Naive thymus-derived CD8-positive, alpha-beta T cell (primary cell): Measurements from ENCODE around the gene PP2D1. TPM values are rescaled to one million over a fixed set of nuclear protein-coding genes. Genes with fewer than 3 reads are reported as not detected.

Experiments used
- polyA plus RNA-seq, 3 donors: library from polyadenylated mRNA; unstranded; fragments of 300-500 nt; fragmentation: Illumina TruSeq; gene quantifications; one replicate each; pipeline ENCODE4 v1.2.3, GENCODE V29; 2021
- total RNA-seq, 8 experiments: library from RNA in 2 of 8; stranded (reverse) in 2 of 8; gene quantifications; one replicate each; pipeline ENCODE4 v1.2.3 and lab custom pipeline; 2021 to 2026

The PP2D1 gene
- total and polyA plus RNA-seq, 5 experiments from 2014 or later, result 0.33 to 0.98 (median 0.34) TPM; not detected in 2

Other genes with a start within 250 kb of the PP2D1 start
- 1 to 10 TPM in 1 of 2 experiments, under 1 TPM in 1; 0.78 to 3.2 TPM for gene EFHB, start 78.0 kb downstream of the PP2D1 start, total RNA-seq
- gene EFHB, start 78.0 kb downstream of the PP2D1 start, polyA plus RNA-seq, result 1 to 10 TPM in 1 of 3 donors, under 1 TPM in 2; 0.14 to 1.5 (median 0.61) TPM
- 10 to 100 TPM; 73.1 to 79.4 TPM for gene RAB5A, start 65.2 kb downstream of the PP2D1 start, total RNA-seq
- 10 to 100 TPM; 23.9 to 31.2 (median 27.5) TPM for gene RAB5A, start 65.2 kb downstream of the PP2D1 start, polyA plus RNA-seq
- 10 to 100 TPM; 52.0 to 60.2 TPM for gene KAT2B, start 28.2 kb upstream of the PP2D1 start, total RNA-seq
- 1 to 10 TPM; 2.9 to 5.9 (median 2.9) TPM for gene KAT2B, start 28.2 kb upstream of the PP2D1 start, polyA plus RNA-seq
- 1 to 10 TPM in 1 of 2 experiments, under 1 TPM in 1; 0.88 to 1.1 TPM for gene SGO1, start 173.9 kb upstream of the PP2D1 start, total RNA-seq
- gene SGO1, start 173.9 kb upstream of the PP2D1 start, polyA plus RNA-seq, result under 1 TPM; 0.45 to 0.76 (median 0.49) TPM